Mesendoderm (in vitro differentiated cells): ENCODE measurements around the gene MAPK8IP2.
"Not testable (repeated sequence)": the region's sequence is repeated elsewhere in the genome, so short reads cannot be mapped to it uniquely, and the experiment has no call there.

Experiments used
- DNase-seq: peaks from one replicate; pipeline ENCODE4 v3.0.0; 2013
- H2AK5ac ChIP-seq: 2 replicates; pipeline ENCODE4 v1.6.1; 2013; ENCODE audit warnings: low read length, inconsistent platforms
- H2BK120ac ChIP-seq: 2 replicates; pipeline ENCODE4 v1.6.1; 2013; ENCODE audit warnings: low read depth, mild to moderate bottlenecking, low read length, moderate library complexity, mixed read lengths
- H2BK15ac ChIP-seq: replicated peaks from 2 replicates; pipeline ENCODE4 v1.6.1; 2013; ENCODE audit warnings: low read depth, mild to moderate bottlenecking, moderate library complexity
- H2BK5ac ChIP-seq: 2 replicates; pipeline ENCODE4 v1.6.1; 2013; ENCODE audit warnings: low read length, inconsistent platforms
- H3K18ac ChIP-seq: 2 replicates; pipeline ENCODE4 v1.6.1; 2013; ENCODE audit warnings: mild to moderate bottlenecking, low read length, mixed read lengths
- H3K23ac ChIP-seq: one replicate; pipeline ENCODE4 v1.6.1; 2013; ENCODE audit warnings: low read length
- H3K27ac ChIP-seq: 2 replicates; pipeline ENCODE4 v1.5.1; 2013; ENCODE audit warnings: low read depth, mild to moderate bottlenecking, inconsistent platforms, low read length, moderate library complexity
- H3K27me3 ChIP-seq: 2 replicates; pipeline ENCODE4 v1.6.1; 2013; ENCODE audit warnings: low read length, control low read depth, mild to moderate bottlenecking, inconsistent platforms; ENCODE audit not compliant: insufficient read depth, poor library complexity
- H3K36me3 ChIP-seq: 2 replicates; pipeline ENCODE4 v1.6.1; 2013; ENCODE audit warnings: low read length, inconsistent platforms; ENCODE audit not compliant: control insufficient read depth, insufficient read depth
- H3K4ac ChIP-seq: one replicate; pipeline ENCODE4 v1.6.1; 2013; ENCODE audit warnings: low read depth, mild to moderate bottlenecking, low read length, moderate library complexity
- H3K4me1 ChIP-seq: 2 replicates; pipeline ENCODE4 v1.6.1; 2013; ENCODE audit warnings: low read depth, low read length, inconsistent platforms; ENCODE audit not compliant: control insufficient read depth
- H3K4me2 ChIP-seq: 2 replicates; pipeline ENCODE4 v1.6.1; 2013; ENCODE audit warnings: low read length
- H3K4me3 ChIP-seq: 2 replicates; pipeline ENCODE4 v1.5.1; 2013; ENCODE audit warnings: mild to moderate bottlenecking, low read length
- H3K56ac ChIP-seq: one replicate; pipeline ENCODE4 v1.6.1; 2013; ENCODE audit warnings: low read length
- H3K79me1 ChIP-seq: 2 replicates; pipeline ENCODE4 v1.6.1; 2013; ENCODE audit warnings: low read length, inconsistent platforms
- H3K79me2 ChIP-seq: 2 replicates; pipeline ENCODE4 v1.6.1; 2013; ENCODE audit warnings: mild to moderate bottlenecking, low read length; ENCODE audit not compliant: control insufficient read depth, insufficient read depth
- H3K9ac ChIP-seq: 2 replicates; pipeline ENCODE4 v1.6.1; 2013; ENCODE audit warnings: low read length, inconsistent platforms
- H4K5ac ChIP-seq: one replicate; pipeline ENCODE4 v1.6.1; 2013; ENCODE audit warnings: low read length
- H4K8ac ChIP-seq: one replicate; pipeline ENCODE4 v1.6.1; 2013; ENCODE audit warnings: low read depth, mild to moderate bottlenecking, control low read depth, low read length, moderate library complexity
- WGBS: extraction: QIAGEN DNeasy Blood & Tissue Kit; methylation state at CpG from one replicate; pipeline ENCODE4 v1.1.7; 2013; ENCODE audit warnings: low lambda C conversion rate, missing lambda C conversion rate; ENCODE audit not compliant: insufficient coverage; ENCODE audit errors: extremely low coverage; 5-methylcytosine and 5-hydroxymethylcytosine counted together

The MAPK8IP2 gene

GRCh38 chr22:50656122-50657070 is 55.8 kb downstream of the MAPK8IP2 start:
- H3K4me1 ChIP-seq, result no peaks in the 10 kb centered on the region
- no peak overlapping the region for H3K9ac ChIP-seq
- H2AK5ac ChIP-seq, result no peak overlapping the region
- no peak overlapping the region for H3K27ac ChIP-seq
- H3K4me2 ChIP-seq, result no peak overlapping the region
- H3K18ac ChIP-seq, result no peak overlapping the region
- H3K56ac ChIP-seq, result no peak overlapping the region
- H3K4me3 ChIP-seq, result no peak overlapping the region
- no peak overlapping the region for H2BK15ac ChIP-seq
- H4K5ac ChIP-seq, result no peak overlapping the region
- peak; percentile 51 for DNase-seq
- no peaks in the 10 kb centered on the region for H3K79me1 ChIP-seq
- no peak overlapping the region for H4K8ac ChIP-seq
- no CpG with 5 or more reads among the region's 23 CpGs for WGBS
- H3K36me3 ChIP-seq, result no peaks in the 10 kb centered on the region
- no peak overlapping the region for H3K4ac ChIP-seq
- H3K27me3 ChIP-seq, result no peaks in the 10 kb centered on the region
- H2BK120ac ChIP-seq, result no peak overlapping the region
- H2BK5ac ChIP-seq, result no peak overlapping the region
- no peaks in the 10 kb centered on the region for H3K79me2 ChIP-seq
- no peak overlapping the region for H3K23ac ChIP-seq

DNA sequence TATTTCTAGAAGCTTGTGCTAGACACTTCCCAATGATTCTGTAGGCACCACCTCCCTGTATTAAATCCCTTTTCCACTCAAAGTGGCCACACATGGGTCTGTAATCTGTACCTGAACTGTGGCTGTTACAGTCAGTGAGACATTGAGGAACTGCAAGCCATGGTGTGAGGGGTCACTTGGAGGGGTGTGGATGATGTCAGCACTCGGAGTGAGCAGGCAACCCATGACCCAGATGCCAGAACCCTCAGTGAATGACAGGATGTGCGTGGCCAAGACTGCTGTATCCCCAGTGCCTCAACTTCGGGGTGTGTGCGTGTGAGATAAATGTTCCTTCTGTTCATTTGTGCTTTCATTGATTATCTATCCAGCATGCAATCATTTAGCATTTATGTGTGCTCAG is 57.3 kb downstream of the MAPK8IP2 start:
- Histone ChIP-seq H3K23ac (no peak overlapping the region), H3K4ac (no peak overlapping the region), H3K56ac (no peak overlapping the region), H3K79me1 (no peaks in the 10 kb centered on the region), H2AK5ac (no peak overlapping the region), H2BK5ac (no peak overlapping the region), H3K4me1 (no peaks in the 10 kb centered on the region), H3K27me3 (no peaks in the 10 kb centered on the region), H3K18ac (no peak overlapping the region), H2BK15ac (no peak overlapping the region), H3K36me3 (no peaks in the 10 kb centered on the region), H4K5ac (no peak overlapping the region), H3K4me2 (no peak overlapping the region), H3K4me3 (no peak overlapping the region), H3K27ac (no peak overlapping the region), H3K79me2 (no peaks in the 10 kb centered on the region), H3K9ac (no peak overlapping the region), H2BK120ac (no peak overlapping the region), H4K8ac (no peak overlapping the region)
- WGBS, result no CpG with 5 or more reads among the region's 4 CpGs
- no peak for DNase-seq

- H3K56ac ChIP-seq, H3K23ac ChIP-seq, H3K27ac ChIP-seq, DNase-seq, H2BK120ac ChIP-seq, H3K36me3 ChIP-seq, H2AK5ac ChIP-seq, H4K5ac ChIP-seq, H2BK15ac ChIP-seq, H3K4ac ChIP-seq, H3K9ac ChIP-seq, H3K79me2 ChIP-seq, H2BK5ac ChIP-seq, H3K79me1 ChIP-seq, H3K27me3 ChIP-seq, H3K4me1 ChIP-seq, H3K18ac ChIP-seq, H4K8ac ChIP-seq, H3K4me2 ChIP-seq, H3K4me3 ChIP-seq: not testable (repeated sequence)
- no CpG with 5 or more reads among the region's 7 CpGs for WGBS
These were observed 59.1 kb downstream of the MAPK8IP2 start for GRCh38 chr22:50659711-50660110.

DNA sequence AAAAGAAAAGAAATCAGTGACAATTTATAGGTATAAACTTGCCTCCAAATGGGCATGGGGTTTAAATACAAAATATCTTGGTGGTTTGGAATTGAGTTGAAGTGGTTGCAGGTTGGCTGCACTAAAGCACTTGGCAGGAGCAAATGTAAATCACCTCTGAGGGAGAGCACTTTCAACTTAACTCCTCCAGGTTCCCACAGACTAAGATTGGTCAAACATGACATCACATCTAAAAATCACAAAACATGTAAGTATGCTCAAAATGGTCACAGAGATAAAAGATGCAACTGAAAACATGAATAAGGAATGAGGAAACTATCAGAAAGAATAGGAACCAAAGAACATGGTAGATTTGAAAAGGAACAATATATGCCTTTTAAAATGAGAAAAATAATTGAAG is 59.7 kb downstream of the MAPK8IP2 start:
- Histone ChIP-seq H3K56ac (no peak overlapping the region), H3K36me3 (no peaks in the 10 kb centered on the region), H2AK5ac (no peak overlapping the region), H2BK15ac (no peak overlapping the region), H2BK5ac (no peak overlapping the region), H3K4me2 (no peak overlapping the region), H4K8ac (no peak overlapping the region), H3K4me1 (no peaks in the 10 kb centered on the region), H3K18ac (no peak overlapping the region), H3K4me3 (no peak overlapping the region), H3K23ac (no peak overlapping the region), H4K5ac (no peak overlapping the region), H3K79me1 (no peaks in the 10 kb centered on the region), H3K9ac (no peak overlapping the region), H3K27ac (no peak overlapping the region), H3K27me3 (no peaks in the 10 kb centered on the region), H3K79me2 (no peaks in the 10 kb centered on the region), H3K4ac (no peak overlapping the region), H2BK120ac (no peak overlapping the region)
- DNase-seq, result no peak
